ENCODE measurements around the gene IQGAP2.

Gene IQGAP2

GRCh38 chr5:76582230-76583162, 179.4 kb downstream of the IQGAP2 start:
- H3K27me3 ChIP-seq (replicated peaks): no peaks in the 10 kb centered on the region
- no peak overlapping the region for H3K27ac ChIP-seq
- TF ChIP-seq CTCF (IDR thresholded peaks at IDR 0.05; ENCODE audit: low read depth, low read length, missing control alignments): no peak
- H3K36me3 ChIP-seq (replicated peaks): no peaks in the 10 kb centered on the region
- no peak overlapping the region for H3K4me3 ChIP-seq (ENCODE audit: low read depth, low read length)
- peak; percentile 84 for DNase-seq
- in situ Hi-C loops (cut with HindIII; ENCODE audit: low pct_ligation_motif_present, low sequenced_read_pairs): no loop called here

DNA sequence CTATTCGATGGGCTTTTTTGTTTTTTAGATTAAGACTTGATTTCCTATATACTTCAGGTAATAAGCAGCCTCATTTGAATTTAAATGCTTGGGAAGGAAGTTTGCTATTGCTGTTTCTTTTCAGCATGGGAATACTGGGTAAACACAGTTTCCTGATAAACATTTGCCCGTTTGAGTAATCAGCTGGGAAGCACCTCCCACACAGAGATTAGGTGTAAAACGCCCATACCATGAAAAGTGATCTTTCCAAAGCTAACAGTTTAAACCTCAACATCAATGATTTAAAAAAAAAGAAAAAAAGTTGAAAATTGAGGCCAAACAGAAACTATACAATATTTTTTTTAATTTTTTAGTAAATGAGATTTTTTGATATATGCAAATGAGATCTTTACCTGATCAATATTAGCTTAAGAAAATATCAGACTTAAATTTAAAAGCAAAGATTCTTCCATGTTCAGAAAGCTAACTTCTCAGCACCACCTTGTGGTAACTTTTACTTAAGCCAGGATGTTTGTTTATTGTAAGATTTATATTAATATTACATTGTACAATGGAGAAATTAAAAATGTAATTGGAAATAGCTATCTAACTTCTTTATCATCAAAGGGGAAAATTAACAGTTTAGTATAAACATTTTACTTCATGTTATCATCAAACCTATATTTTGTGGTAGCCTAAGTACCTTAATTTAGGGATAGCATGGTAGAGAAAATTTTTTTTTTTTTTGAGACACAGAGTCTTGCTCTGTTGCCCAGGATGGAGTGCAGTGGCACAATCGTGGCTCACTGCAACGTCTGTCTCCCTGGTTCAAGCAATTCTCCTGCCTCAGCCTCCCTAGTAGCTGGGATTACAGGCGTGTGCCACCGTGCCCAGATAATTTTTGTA, 180.3 kb downstream of the IQGAP2 start:
- peak; percentile 27 for TF ChIP-seq CTCF (IDR thresholded peaks at IDR 0.05; ENCODE audit: low read depth, low read length, missing control alignments)
- Histone ChIP-seq H3K36me3 (replicated peaks) (no peaks in the 10 kb centered on the region), H3K4me3 (ENCODE audit: low read depth, low read length) (no peak overlapping the region), H3K27ac (no peak overlapping the region), H3K27me3 (replicated peaks) (no peaks in the 10 kb centered on the region)
- no peak for DNase-seq
- in situ Hi-C loops (cut with HindIII; ENCODE audit: low pct_ligation_motif_present, low sequenced_read_pairs): no loop called here

DNA sequence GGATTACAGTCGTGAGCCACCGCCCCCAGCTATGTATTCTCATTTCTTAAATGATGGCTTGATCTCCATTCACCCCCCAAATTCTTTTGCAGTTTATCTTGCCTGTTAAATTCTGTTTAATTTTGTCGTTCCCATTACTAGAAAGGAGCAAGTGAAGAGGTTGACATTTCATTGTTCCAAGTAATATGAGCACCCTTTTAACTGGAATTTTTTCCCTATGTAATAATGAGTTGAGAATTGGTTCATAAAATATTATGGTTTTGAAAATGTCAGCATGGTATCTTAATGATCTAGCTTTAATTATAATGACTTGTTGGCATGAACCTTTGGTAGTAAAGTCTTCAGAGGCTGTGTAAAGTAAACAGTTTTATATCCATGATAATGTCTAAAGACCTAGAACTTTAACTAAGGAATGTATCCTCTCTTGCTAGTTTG, 182.7 kb downstream of the IQGAP2 start:
- no peaks in the 10 kb centered on the region for H3K36me3 ChIP-seq (replicated peaks)

DNA sequence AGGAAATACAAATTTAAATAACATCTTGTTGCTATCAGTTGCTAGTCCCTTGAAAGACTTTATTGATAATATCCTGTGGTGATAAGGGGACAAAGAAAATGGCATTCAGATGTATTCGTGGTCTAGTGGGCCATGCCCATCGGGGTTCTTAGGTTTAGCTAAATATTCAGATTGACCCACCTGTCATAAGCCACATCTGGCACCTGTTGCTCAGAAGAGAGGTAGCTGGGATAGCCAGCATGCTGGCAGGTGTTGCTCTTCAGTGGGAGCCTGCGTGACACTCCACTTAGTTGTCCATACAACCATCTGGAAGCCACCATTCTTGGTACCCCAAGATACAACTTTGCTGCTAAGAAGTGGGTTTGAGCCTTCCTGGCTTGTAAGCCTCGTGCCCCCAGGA, 183.4 kb downstream of the IQGAP2 start:
- no peak for TF ChIP-seq CTCF (IDR thresholded peaks at IDR 0.05; ENCODE audit: low read depth, low read length, missing control alignments)
- no peak for DNase-seq
- no peak overlapping the region for H3K27ac ChIP-seq
- H3K36me3 ChIP-seq (replicated peaks): no peaks in the 10 kb centered on the region
- H3K4me3 ChIP-seq (ENCODE audit: low read depth, low read length): no peak overlapping the region
- no peaks in the 10 kb centered on the region for H3K27me3 ChIP-seq (replicated peaks)
- in situ Hi-C loops (cut with HindIII; ENCODE audit: low pct_ligation_motif_present, low sequenced_read_pairs): no loop called here

More for the DNA sequence above, 182.7 kb downstream of the IQGAP2 start:
- Histone ChIP-seq H3K27ac (no peak overlapping the region), H3K27me3 (replicated peaks) (no peaks in the 10 kb centered on the region), H3K4me3 (ENCODE audit: low read depth, low read length) (no peak overlapping the region)
- in situ Hi-C loops (cut with HindIII; ENCODE audit: low pct_ligation_motif_present, low sequenced_read_pairs): no loop called here
- TF ChIP-seq CTCF (IDR thresholded peaks at IDR 0.05; ENCODE audit: low read depth, low read length, missing control alignments): no peak
- no peak for DNase-seq

DNA sequence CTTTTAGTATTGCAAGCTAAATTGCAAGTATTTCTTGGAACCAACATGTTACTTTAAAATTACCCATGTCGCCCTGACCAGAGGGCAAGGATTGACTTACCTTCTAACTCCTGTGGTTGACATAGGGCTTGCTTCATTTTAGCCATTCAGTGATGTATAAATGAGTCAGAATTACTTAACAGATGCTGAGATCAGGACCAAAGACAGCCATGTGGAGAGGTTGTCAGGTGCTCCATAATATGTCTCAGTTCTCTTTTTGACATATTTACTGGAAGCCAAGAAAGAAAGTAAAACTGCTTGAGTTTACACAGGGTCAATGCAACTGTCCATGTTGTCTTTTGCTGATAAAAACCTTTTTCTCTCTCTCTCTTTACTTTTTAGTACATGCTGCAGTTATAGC, 186.9 kb downstream of the IQGAP2 start:
- Histone ChIP-seq H3K27ac (no peak overlapping the region), H3K27me3 (replicated peaks) (no peaks in the 10 kb centered on the region), H3K4me3 (ENCODE audit: low read depth, low read length) (no peak overlapping the region), H3K36me3 (replicated peaks) (no peaks in the 10 kb centered on the region)
- in situ Hi-C loops (cut with HindIII; ENCODE audit: low pct_ligation_motif_present, low sequenced_read_pairs): no loop called here
- TF ChIP-seq CTCF (IDR thresholded peaks at IDR 0.05; ENCODE audit: low read depth, low read length, missing control alignments): no peak
- no peak for DNase-seq

Data from brain microvascular endothelial cell (primary cell).